Right hindlimb (tissue), 1 donor: ENCODE measurements around the gene PPP1R2B.
"Not testable (repeated sequence)": the region's sequence is repeated elsewhere in the genome, so short reads cannot be mapped to it uniquely, and the experiment has no call there.

Experiments
- DNase-seq: peaks from one replicate; pipeline ENCODE4 v3.0.0-alpha.2; 2018

The PPP1R2B gene

DNA sequence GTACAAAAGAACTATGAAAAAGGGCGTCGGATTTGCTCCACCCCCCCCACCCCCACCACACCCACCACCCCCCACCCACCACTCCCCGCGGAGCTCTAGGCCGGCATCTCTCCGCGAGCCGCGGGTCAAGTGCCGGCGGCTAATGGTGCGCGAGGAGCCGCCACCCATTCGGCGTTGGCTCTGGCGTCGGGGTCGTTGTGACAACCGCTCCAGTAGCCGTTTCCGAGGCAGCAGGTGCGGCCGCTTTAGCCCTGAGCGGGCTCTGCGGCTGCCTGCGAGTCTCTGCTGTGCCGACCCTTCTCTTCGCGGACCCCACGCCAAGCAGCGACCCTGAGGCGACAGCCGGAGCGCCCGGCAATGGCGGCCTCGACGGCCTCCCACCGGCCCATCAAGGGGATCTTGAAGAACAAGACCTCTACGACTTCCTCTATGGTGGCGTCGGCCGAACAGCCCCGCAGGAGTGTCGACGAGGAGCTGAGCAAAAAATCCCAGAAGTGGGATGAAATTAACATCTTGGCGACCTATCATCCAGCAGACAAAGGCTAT lies at the start of gene PPP1R2B:
Gene PPP1R2B (plus strand): TSS at position 90 of the 546 bp plus-strand sequence. CDS start 268 bp downstream, at position 358.
- DNase-seq = no peak

DNA sequence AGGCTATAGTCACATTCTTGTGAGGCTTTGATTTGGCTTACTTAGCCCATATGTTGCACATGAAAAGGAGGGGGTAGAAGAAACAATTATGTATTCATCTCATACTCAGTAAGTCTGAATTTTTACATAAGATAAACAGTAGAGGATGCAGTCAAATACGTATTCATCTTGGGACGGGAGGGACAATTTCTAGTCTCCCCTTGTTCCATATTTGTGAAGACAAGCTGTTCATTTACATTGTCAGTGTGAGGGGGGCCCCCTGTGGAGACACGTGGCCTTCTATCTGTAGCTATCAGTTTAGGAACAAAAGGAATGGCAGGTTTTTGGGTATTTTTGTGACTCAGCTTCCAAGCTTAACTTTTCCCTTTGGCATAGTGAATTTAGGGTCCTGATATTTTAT lies 49.2 kb upstream of the PPP1R2B start:
- DNase-seq = no peak

DNA sequence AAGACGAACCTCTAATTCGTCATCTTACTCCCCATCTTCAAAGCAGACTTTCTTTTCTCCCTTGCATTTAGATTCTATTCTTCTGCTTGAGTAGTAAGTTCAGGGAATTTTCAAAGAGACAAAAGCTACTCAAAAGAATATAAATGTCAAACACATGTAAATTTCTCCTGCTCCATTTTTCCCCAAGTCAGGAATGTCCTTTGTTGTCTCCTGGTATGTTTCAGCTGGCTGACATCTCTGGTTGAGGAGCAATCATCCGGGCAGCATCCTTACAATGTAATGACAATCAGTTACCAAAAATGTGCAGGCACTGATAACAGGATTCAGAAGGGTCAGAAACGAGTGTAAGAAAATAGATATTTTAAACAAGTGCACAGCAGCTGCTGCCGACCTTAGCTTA lies 47.6 kb upstream of the PPP1R2B start:
- DNase-seq = no peak

DNA sequence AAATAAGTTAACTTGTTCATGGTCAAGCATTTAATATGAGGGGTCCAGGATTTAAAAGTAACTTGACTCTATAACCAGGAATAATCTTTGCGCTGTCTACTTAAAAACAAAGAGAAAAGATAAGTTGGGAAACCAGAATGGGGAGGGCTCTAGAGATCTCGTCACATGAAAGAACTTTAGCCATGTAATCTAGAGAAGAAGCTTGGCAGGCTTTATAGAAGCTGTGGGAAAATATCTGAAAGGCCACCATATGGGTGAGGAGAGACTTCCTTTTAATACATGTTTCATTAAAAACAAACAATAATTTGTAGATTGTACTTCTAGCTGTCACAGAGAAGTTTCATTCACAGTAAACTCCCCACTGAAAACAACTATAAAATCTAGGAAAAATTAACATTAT lies 46.7 kb upstream of the PPP1R2B start:
- DNase-seq = no peak

DNA sequence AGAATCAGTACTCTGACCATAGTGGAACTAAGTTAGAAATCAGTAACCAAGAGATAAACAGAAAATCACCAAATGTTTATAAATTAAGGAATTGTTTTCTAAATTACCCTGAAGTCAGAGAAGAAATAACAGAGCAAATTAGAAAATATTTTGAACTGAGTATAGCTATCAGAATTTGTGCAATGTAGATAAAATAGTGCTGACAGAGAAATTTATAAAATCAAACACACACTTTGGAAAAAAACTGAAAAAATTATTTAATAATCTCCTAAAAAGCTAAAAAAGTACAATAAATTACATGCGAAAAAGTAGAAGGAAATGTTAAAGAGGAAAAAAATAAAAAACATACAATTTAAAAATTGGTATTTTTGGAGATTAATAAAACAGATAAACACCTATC lies 37.1 kb upstream of the PPP1R2B start:
- no peak for DNase-seq

DNA sequence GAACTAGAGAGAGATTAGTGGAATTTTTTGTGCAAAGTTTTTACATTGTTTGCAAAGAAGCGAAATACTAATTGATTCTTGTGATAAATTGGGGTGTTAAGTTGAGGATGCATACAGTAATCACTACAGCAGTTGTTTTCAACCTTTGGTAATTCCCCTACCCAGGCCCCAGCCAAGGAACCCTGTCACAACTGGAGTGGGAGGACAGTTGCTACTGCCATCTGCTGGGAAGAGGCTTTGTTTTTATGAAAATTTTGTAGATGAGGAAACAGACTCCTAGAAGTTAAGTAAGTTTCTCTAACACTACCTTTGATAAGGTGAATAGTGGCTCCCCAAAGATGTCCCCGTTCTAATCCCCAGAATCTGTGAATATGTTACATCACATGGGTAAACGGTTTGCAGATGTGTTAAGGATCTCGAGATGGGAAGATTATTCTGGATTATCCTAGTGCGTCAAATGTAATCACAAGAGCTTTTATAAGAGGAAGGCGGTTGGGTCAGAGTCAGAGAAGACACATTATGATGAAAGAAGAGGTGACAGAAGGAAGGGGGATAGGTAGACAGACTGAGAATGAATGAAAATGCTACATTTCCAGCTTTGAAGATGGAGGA lies 34.0 kb upstream of the PPP1R2B start:
- peak; percentile 23 for DNase-seq

GRCh38 chr5:156819537-156819936 lies 30.6 kb upstream of the PPP1R2B start:
- no peak for DNase-seq

- no peak for DNase-seq
These were observed 30.0 kb upstream of the PPP1R2B start for GRCh38 chr5:156819967-156820581.

DNA sequence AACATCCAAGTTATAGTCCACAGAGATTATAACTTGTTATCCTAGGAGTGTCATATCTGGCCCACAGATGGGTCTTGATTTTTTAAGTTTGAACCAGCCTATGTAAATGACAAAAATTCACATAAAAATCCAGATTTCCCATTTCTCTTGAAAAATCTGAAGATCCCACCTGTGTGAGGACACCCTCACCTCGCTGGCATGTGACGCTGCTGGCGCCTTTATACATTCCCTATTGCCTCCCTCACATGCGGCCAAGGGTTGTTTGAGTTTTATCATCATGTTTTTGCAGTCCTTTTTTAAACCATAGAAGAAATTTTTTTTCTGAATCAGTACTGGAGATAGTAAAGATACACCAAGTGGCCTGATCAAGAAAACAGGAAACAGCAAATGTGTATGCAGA lies 25.9 kb upstream of the PPP1R2B start:
- DNase-seq = no peak

GRCh38 chr5:156824800-156825199 lies 25.3 kb upstream of the PPP1R2B start:
- DNase-seq = peak; percentile 42

DNA sequence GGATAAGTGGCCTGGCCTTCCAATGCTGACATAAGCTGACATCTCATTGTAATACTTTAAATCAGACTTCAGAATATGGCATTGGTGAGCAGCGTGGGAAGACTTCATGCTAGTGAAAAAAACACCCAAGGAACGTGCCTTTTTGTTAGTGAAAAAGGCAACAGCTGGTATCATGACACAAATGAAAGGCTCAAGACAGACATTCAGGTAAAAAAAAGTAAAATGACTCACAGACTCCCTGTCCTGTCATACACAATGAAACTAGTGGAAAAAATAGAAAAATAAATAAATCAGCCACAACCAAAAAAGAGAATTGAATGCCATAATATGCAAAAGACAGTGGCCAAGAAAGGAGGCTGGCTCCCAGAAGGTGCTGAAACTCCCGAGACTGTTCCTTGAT lies 24.4 kb upstream of the PPP1R2B start:
- DNase-seq = no peak

- no peak for DNase-seq
These were observed 23.9 kb upstream of the PPP1R2B start for GRCh38 chr5:156826150-156826549.

GRCh38 chr5:156834916-156835315 lies 15.2 kb upstream of the PPP1R2B start:
- no peak for DNase-seq

- no peak for DNase-seq
These were observed 14.2 kb upstream of the PPP1R2B start for GRCh38 chr5:156835905-156836304.

DNA sequence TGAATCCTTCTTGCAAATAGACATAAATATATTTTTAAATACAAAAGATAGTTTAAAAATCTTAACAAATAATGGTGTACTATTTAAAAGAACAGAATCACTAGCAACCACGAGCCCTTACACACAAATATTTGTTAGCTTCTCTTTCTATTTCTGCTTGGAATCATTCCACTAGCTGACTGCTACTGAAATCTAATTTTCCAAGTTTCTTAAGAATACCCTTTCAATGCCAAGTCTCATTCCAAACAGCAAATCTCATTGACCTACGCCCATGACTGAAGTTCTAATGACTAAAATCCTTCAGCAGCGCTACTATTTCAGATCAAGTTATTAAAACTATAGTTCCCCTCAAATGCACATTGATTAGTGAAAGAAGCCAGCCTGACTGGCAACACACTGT lies 13.2 kb upstream of the PPP1R2B start:
- DNase-seq = no peak

DNA sequence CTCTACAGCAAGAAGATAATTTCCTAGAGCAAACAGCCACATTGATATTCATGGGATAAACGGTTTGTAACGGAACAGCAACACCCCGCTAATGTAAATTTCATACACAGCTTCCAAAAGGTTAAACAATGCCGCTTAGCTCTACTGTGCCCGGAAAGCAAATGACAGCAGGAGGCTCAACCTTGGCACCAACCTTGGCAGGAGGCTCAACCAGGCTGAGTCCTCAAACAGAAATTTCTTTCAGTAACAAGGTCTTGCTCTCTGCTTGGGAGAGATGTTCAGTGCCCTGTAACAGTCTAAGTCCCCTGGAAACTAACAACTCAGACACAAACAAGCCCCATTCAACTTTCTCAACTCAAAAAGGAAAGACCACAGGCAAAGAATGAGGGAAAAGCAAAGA lies 11.1 kb upstream of the PPP1R2B start:
- DNase-seq = no peak

DNA sequence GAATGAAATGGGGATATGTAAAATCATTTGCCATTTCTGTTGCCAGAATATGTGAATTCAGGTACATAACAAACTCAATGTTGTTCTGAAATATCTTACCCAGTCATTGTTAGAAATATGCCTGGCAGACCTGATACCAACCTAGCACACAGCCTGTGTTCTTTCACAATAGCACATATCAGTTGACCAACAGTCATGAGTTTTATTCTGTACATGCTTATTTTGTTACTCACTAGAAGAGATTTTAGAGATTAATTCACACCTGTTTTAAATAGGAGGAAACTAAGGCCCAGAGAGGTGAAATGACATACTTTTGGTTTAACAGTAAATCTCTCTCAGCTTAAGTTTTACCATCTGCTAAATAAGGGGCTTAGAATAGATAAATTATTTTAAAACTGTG lies 8.4 kb upstream of the PPP1R2B start:
- no peak for DNase-seq

DNA sequence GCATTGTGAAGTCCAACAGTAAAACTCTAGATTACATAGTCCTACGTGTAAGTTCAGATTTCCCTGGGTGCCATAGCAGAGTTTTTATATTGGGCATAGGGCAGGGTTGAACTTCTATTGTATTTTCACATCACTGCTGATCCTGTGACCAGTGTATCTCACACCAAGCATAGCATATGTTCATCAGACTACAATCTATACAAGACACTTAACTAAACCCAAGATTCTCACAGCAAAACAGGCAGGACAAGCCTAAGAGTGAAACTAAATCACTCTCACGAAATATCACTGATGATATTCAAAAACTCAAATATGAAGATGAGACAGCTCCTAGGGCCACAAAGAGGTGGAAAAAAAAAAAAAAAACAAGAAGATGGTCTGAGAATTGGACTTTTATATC lies 3.2 kb upstream of the PPP1R2B start:
- no peak for DNase-seq

- DNase-seq = not testable (repeated sequence)
These were observed 1.6 kb upstream of the PPP1R2B start for GRCh38 chr5:156848447-156848846.

DNA sequence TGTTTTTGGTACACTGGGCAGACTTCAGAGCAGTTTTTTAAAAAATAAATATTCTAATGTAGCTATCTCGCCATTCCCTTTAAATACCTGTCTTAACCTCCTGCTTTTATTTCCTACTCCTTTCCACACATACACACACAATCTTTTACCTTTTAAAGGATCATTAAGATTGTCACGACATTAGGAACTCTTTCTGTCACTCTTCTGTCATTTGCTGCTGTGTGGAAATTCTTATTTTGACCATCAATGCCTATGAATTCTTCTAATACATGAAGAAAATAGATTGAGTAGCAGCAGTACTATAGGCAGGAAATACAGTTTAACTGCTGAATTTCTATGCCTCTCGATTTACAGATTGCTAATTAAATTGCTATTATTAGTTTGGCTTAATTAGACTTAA lies 1.8 kb downstream of the PPP1R2B start:
- no peak for DNase-seq

- DNase-seq = not testable (repeated sequence)
These were observed 3.0 kb downstream of the PPP1R2B start for GRCh38 chr5:156853055-156853454.

DNA sequence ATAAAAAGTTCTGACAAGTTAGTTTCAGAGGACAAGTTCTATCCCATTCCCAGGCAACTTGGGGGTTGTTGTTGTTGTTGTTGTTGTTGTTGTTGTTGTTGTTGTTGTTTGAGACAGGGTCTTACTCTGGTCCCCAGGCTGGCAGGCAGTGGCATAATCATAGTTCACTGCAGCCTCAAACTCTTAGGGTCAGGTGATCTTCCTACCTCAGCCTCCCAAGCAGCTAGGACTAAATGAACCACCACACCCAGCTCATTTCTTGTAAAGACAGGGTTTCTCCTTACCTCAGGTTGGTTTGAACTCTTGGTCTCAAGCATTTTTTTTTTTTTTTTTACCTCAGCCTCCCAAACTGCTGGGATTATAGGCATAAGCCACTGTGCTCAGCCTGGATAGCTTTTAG lies 15.3 kb downstream of the PPP1R2B start:
- no peak for DNase-seq

- DNase-seq = no peak
These were observed 20.4 kb downstream of the PPP1R2B start for GRCh38 chr5:156870498-156870839.

DNA sequence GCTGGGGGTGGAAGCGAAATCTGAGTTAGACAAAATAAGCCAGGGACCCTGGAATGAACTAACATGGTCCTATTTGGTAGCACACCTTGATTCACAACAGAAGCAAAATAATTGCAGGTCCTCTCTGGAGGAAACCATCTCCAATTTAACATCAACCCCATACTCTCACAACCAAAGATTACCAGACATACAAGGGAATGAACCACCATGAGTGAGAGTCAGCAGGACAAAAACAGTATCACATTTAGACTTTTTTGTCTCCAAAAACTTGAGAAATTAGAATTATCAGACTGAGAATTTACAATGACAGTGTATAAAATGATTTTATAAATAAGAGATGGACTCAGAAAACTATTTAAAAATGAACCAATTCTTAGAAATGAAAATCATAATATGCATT lies 21.1 kb downstream of the PPP1R2B start:
- DNase-seq = no peak
